Stimulated activated CD4-positive, alpha-beta T cell treated with anti-CD3 and anti-CD28 coated beads, Interleukin-4, amount 100 ng/mL, for 24 hours (primary cell): Measurements from ENCODE around the gene SORBS1.

Experiments used
- DNase-seq: peaks from one replicate; pipeline ENCODE4 v3.0.0-alpha.2; 2020

The SORBS1 gene

GRCh38 chr10:95561177-95561863, at the start of gene SORBS1:
Gene SORBS1, minus strand, starts transcription at chr10:95561371. Its CDS starts 120,236 bp downstream, at chr10:95441135.
- DNase-seq: peak; percentile 84

DNA sequence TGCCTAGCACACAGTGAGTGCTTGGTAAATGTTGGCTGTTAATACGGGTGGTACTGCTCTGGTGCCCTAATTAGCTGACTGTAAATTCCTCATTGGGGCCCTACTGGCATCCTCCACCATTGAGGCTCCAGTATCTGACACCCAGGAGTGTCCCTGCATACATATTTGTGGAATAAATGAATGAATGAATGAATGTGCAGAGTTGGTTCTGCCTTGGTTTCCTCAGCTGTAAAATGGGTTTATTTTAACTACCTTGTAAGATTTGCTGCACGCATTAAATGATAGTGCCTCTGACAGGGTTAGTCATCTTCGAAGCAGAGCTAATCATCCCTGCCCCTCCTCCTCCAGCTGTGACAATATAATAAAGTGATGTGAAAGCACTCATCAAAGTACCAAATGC, 49.6 kb upstream of the SORBS1 start:
- no peak for DNase-seq

DNA sequence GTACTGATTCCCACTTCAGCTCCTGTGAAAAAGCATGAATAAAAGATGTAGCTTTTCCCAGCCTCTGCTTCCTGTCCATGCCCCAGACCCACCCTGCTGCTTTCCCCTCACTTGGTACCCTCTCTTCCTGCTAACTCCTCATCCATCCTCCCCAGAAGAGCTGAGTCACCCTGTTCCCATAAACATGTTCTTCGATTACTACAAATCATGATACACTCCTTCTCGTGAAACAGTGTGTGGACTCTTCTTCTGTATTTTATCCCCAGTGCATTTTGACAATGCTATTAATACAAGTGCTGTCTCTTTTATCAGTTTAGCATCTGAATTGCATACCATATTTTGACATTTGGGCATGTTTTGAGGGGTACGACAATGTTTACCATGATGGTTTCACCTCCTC, 45.8 kb upstream of the SORBS1 start:
- DNase-seq: no peak

GRCh38 chr10:95605163-95605562, 44.0 kb upstream of the SORBS1 start:
- no peak for DNase-seq

- DNase-seq: no peak
Observed at GRCh38 chr10:95604630-95605029, 43.5 kb upstream of the SORBS1 start.

- DNase-seq: no peak
Observed at GRCh38 chr10:95602382-95602781, 41.2 kb upstream of the SORBS1 start.

DNA sequence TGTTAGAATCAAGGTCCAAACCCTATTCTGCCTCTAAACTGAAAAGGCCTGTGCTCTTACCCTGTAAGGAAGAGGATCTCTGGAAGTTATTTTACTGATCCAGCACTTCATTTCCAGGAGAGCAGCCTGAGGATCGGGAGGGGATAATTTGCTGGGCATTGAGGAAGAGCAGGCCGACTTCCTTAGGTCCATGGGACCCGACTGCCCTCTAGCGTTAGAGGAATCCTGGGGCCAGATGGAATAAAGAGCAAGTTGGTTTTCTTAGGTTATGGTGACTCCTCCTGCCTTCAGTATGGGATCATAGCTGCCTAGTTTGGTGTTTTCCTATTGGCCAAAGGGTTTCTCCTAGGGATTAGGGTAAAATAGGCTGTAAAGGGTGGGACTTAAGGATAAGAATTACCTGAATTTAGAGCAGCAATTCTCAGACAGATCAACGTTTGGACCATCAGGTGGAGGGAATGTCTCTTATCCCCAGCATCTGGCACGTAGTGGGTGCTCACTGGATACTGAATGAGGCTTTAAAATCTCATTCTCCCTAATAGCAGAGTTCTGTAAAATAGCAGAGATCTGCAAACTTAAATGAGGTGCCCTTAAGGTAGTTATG, 40.0 kb upstream of the SORBS1 start:
- peak; percentile 50 for DNase-seq

DNA sequence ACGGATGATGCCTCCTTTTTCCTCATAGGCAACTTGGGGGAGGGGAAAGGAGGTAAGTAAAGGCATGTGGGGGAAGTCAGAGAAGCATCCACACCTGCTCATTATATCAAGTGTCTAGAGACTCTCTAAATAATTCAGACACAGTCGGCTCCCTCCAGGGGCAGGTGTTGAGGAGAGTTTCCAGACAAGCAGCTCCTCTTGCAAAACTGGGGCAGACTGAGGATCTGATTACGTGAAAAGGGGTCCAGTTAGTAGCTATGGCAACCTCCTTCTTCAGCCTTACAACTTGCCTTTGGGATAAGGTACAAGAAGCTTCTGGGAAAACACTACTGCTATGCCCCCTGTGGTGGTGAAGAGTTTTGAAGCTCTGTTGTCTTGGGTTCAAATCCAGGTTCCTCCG, 39.0 kb upstream of the SORBS1 start:
- no peak for DNase-seq

- DNase-seq: no peak
Observed at GRCh38 chr10:95597788-95598187, 36.6 kb upstream of the SORBS1 start.

- DNase-seq: no peak
Observed at GRCh38 chr10:95588025-95588424, 26.9 kb upstream of the SORBS1 start.

- no peak for DNase-seq
Observed at GRCh38 chr10:95579835-95580535, 18.8 kb upstream of the SORBS1 start.

GRCh38 chr10:95579292-95579691, 18.1 kb upstream of the SORBS1 start:
- no peak for DNase-seq

DNA sequence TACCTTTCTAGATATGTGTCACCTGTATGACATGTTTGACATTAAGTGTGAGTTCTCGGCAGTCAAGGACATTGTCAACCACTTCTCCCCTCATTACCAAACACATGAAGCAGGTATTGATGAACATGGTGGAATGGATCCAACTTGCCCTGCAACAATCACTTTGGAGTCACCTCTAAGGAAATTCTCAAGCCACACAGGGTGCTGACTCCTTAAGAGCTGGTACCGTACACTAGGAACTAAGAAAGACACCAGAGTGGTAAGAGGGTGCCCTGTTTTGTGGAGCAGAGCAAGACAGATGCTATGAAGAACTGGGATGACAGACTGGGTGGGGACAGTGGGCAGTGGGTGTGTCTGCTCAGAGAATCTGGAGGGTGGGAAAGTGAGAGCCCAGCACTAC, 17.4 kb upstream of the SORBS1 start:
- no peak for DNase-seq

GRCh38 chr10:95574649-95575365, 13.6 kb upstream of the SORBS1 start:
- no peak for DNase-seq

- DNase-seq: no peak
Observed at GRCh38 chr10:95573964-95574604, 12.9 kb upstream of the SORBS1 start.

- no peak for DNase-seq
Observed at GRCh38 chr10:95573527-95573926, 12.4 kb upstream of the SORBS1 start.

GRCh38 chr10:95572131-95572820, 11.1 kb upstream of the SORBS1 start:
- DNase-seq: no peak

DNA sequence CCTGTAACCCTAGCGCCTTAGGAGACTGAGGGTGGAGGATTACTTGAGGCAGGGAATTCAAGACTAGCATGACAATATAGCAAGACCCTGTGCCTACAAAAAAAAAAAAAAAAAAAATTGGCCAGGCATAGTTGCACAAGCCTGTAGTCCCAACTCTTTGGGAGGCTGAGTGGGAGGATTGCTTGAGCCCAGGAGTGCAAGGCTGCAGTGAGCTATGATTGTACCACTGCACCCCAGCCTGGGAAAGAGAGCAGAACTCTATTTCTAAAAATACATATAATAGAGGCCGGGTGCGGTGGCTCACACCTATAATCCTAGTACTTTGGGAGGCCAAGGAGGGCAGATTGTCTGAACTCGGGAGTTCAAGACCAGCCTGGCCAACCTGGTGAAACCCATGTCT, 10.2 kb upstream of the SORBS1 start:
- no peak for DNase-seq

DNA sequence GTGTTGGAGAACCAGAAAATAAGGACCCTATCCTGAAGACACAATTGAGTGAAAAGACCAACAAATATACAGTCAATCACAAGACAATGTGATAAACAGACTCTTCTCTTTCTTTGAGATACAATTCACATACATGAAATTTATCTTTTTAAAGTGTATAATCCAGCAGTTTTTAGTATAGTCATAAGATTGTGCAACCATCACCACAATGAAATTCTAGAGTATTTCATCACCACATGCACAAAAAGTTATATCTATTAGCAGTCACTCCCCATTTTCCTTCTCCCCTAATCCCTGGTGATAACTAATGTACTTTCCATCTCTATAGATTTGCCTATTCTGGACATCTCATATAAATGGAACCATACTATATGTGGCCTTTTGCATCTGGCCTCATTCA, 8.2 kb upstream of the SORBS1 start:
- DNase-seq: no peak

DNA sequence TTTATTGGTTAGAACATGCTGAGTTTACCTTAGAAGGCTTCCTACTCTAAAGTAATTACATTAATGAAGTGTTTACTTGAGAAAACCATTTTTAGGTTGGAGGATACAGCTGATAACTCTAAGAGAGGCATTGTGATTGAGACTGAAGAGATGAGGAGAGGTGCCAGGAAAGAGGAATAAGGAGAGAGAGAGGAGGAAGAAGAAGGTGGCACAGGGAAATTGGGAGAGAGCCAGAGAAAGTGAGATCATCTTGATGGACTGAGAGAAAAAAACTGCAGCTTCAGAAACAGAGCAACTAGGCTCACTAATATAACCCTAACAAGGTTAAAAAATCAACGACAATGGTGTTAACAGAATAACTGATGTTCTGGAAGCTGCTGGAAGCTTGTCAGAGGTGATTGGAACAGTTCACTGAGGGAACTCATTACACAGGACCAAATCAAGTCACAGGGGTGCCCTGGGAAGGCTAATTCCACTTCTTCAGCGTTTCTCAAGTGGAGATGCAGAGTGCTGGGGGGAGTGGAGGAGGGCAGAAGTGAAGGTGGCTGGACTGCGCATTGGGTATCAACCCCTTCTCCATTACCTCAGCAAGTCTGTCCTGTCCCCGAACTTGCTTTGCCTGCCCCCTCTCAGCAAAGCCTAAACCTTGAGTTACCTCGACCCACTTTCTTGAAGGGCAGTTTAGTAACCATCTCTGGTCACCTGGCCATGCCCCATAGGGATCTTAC, 6.9 kb upstream of the SORBS1 start:
- DNase-seq: no peak

DNA sequence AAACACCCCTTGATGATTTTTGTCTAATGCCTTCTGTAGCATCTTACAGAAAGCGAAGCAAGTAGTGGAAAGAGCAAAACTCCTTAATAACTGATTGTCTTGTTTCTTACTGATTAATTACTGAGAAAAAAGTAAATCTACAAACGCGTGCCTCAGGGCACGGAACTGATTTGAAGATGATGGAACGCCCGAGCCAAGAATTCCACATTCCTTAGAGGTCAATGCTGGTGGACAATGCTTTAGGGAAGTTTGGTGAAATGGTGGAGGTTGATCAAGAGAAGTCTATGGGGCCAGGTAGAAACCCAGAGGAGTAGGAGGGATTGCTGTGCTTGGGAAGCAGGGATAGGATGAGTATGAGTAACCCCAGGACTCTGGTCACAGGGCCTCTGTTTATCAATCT, 5.0 kb upstream of the SORBS1 start:
- no peak for DNase-seq

DNA sequence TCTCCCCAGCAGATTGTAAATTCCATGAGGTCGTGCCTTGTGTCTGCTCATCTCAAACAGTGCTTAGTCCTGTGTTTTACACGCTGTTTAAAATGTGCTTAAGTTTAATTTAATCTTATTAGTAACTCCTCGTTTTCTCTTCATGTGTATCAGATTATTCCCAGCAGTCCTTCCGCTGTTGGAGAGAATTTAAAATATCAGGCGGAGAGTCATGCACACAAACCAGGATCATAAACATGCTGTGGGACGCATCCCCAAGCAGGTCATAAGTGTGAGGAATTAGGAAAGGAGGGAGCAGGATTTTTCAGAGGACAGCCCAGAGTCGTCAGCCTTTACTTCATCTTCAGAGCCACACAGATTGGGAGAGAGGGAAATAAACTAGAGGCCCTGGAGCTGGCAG, 4.2 kb upstream of the SORBS1 start:
- no peak for DNase-seq
